ENCODE data around the gene LRBA. TPM values are rescaled to one million over a fixed set of nuclear protein-coding genes. Genes with fewer than 3 reads are reported as not detected.
A peak's percentile ranks its signal among the peaks of the same experiment; 100 is the strongest.

LRBA gene
- total RNA-seq, 1 donor from 2014 or later: 58.0 TPM

DNA sequence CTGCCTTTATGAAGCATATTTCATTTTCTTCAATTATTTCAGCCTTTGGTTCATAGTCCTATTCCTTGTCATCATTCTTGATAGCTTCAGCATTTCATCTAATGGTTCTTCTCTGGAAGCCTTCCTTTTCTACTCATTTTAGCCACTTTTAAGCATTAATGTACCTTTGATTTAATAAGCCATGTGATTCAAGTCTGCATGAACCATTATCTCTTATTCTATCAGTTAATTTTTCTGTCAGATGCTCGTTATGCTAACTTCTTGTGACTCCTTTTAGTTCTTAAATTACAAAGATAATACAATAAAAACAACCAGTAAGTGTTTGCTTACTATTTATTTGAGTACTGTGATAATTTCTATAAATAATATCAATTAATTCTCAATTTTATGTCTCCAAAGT lies 643.2 kb downstream of the LRBA start:
- no peak for DNase-seq (ENCODE audit: low spot score)

GRCh38 chr4:150369434-150370380 lies 645.4 kb downstream of the LRBA start:
- no peak for DNase-seq (ENCODE audit: low spot score)

DNA sequence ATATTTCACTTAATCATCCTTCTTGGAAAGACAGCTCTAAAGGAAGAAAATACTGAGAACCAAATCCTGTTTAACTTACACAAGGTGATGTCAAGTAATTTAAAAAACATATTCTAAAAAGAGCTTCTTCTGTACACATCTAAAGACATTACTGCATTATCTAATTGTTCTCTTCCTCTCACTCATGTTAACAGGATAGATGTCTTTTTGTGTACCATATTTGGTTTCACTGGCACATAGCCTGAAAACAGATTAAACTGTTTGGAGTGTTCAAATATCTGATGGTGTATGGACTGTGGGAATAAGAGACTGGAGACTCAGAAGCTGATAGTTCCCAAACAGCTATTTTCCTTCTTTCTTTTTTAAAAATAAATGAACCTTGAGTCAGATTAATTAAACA lies 646.4 kb downstream of the LRBA start:
- DNase-seq (ENCODE audit: low spot score): peak; percentile 62

DNA sequence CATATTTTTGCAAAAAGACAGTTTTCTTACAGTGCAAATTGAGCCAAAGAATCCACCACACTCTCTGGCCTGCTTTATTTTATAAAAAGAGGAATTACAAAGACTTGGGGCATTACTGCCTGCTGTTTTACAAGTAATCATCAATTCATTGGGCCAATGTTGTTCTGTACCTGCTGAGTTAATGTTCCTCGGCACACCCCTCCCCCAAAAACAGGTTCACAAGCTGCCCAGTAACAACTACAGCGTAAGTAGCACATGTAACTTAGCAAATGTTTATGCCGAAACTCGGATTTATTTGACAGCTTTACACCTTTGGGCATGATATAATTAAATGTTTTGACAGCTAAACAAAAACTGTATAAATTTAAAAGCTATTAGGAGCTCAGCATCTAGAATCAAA lies 647.8 kb downstream of the LRBA start:
- DNase-seq (ENCODE audit: low spot score): no peak

DNA sequence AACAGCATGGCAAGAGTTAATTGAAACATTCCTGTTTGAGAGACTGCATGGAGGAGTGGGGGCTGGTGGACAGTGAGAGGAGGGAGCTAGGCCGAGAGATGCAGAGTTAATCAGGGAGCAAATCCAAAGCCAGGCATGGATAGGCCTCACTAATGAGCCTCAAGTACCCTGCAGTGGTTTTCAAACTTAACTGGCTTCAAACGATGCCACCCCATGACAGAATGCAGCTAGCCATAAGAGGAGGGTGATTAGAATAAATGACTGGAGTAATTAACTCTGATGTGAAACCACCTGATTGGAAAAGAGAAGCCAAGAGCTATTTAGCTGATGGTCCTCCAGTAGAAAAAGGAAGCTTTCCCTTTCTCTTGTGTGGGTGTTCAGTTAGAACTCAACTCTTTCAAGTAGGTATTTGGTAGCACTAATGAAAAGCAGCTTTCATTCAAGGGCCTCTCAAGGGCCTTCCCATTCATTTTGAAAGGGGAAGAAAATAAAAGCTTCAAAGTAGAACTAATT lies 648.5 kb downstream of the LRBA start:
- no peak for DNase-seq (ENCODE audit: low spot score)

DNA sequence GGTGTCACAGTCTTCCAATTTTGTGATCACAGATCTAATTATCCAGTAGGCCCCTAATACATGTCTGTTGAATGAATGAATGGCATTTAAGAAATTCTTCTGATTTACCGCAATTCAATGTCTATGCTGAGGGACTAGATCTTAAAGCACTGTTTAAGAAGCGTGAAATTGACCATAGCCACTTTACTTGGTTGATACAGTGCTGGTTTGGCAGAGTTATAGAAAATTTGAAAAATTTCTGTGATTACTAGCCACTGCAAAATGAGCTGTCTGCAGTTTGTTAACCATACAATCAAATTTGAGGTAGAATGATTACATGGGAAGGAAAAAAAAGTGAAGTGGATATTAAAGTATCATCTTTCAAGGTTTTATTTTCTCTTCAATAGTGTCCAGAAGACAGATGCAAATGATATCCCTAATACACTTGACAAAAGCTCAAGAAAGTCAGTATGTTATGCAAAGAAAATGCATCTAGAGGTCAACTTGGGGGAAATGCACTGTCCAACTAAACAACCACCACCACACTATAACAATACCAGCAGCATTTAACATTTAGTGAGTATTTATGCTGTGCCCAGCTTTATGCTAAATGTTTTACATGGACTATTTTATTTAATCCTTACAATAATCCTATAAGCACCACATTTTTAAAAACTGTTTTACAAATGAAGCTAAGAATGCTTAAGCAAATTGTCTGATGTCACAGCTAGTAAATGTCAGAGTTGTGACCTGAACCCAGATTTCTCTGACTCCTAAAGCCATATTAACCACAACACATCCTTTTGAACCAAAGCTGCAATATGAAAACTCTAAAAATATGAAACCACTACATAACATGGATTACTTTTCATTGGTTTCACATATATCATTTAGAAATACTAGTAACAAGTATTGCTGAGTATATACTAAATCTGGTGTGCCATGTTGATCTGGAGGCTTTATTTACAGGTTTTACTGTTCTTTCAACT lies 651.1 kb downstream of the LRBA start:
- DNase-seq (ENCODE audit: low spot score): no peak

DNA sequence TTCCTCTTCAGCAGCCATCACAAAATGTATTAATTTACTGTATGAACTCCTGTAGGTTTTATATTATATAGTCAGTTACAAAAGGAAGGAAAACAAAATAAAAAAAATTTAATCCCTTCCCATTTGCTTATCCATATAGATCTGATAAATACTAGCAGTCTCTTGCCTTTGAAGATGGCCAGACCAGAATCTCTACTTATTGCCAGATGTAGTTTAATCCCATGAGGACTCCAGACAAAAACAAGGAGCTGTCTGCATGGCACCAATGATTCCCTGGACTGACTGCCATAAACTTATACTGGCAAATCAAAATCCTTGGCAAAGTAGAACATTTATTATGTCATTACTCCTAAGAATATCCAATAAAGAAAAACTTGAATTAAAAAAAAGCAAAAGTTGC lies 656.4 kb downstream of the LRBA start:
- DNase-seq (ENCODE audit: low spot score): peak; percentile 69

DNA sequence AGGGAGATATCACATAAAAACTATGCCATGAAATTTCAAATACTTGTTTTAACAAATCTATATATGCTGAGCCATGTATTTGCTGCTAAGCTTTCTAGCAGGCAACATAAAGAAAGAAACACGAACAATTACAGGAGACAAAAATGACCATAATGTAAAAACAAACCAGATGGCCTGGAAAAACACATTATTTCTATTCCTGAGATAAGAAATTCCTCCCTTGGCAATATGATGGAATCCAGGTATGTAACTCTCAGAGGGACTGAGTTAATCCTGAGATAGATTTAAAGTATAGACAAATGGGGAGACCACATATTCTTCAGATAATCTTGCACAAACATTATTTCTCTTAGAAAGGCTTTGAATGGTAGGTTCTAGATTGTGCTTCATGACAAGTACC lies 657.3 kb downstream of the LRBA start:
- DNase-seq (ENCODE audit: low spot score): peak; percentile 23

GRCh38 chr4:150355858-150356455 lies 659.1 kb downstream of the LRBA start:
- no peak for DNase-seq (ENCODE audit: low spot score)

DNA sequence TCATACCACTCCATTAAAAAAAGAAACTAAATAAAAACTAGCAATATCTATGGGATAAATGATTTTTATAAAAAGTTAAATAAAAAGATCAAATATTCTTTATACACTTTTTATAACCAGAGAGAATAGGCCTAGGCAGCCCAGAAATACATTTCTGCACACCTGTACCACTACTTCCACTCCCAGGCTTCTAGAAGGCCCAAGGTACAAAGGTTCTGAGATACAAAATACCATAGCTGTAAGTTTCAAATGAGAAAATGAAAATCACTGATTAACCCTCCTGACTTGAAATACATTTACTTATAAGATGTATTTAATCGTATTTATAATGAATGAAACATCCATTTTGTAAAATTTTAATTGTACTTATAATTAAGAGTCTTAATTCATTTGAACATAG lies 659.7 kb downstream of the LRBA start:
- no peak for DNase-seq (ENCODE audit: low spot score)

GRCh38 chr4:150354214-150354796 lies 660.8 kb downstream of the LRBA start:
- DNase-seq (ENCODE audit: low spot score): no peak

DNA sequence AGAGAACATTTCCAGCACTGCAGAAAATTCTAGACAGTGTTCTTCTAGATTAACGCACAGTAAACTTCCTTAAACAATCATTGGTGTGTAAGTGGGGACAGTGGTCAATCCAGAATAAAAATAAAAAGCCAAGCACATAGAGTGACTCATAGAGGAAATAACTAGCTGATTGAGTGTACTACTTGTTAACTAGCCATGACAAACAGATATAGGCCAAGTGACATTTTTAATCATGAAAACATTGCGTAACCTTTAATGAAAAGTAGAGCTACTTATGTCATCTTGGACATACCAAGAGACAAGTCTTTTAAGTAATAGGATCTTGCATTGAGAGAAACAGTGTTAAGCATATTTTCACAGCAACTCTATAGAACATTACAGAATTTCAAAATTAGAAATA lies 667.0 kb downstream of the LRBA start:
- no peak for DNase-seq (ENCODE audit: low spot score)

- DNase-seq (ENCODE audit: low spot score): no peak
These were observed 669.8 kb downstream of the LRBA start for GRCh38 chr4:150345207-150345744.

DNA sequence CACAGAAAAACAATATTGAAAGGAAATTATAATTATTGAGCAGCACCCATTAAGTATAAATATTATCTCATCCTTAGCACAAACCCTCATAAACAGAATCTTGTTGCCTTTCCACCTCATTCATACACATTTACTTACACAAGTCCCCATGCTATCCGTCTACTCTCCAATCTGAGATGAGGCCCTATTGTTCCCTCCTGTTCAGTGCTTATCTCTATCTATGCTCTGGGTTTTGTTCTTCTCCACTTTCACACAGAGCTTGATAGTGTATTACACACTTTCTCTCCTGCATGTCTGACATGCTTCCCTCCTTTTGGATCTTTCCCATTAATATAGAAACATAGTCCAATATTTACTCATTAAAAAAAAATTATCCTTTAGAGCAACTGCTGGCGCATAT lies 671.3 kb downstream of the LRBA start:
- DNase-seq (ENCODE audit: low spot score): no peak

- DNase-seq (ENCODE audit: low spot score): no peak
These were observed 672.1 kb downstream of the LRBA start for GRCh38 chr4:150342945-150343344.

DNA sequence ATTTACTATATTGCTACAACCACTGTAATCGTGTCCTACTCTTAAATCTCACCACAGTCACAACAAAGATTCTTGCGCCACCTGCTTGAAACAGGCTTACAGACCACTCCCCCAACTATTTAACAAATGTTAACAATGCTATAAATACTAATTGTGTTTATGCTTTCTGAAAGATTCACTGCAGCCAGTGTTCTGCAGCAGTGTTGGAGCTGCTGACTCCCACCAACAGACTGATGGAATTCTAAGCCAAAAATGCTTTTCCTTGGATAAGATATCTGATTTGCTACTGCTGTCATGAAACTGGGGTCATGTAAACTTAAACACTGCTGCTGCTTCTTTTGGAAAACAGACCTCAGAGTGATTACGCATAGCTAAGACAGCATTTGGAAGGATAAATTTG lies 677.4 kb downstream of the LRBA start:
- peak; percentile 89 for DNase-seq (ENCODE audit: low spot score)

- DNase-seq (ENCODE audit: low spot score): no peak
These were observed 678.2 kb downstream of the LRBA start for GRCh38 chr4:150336676-150337412.

DNA sequence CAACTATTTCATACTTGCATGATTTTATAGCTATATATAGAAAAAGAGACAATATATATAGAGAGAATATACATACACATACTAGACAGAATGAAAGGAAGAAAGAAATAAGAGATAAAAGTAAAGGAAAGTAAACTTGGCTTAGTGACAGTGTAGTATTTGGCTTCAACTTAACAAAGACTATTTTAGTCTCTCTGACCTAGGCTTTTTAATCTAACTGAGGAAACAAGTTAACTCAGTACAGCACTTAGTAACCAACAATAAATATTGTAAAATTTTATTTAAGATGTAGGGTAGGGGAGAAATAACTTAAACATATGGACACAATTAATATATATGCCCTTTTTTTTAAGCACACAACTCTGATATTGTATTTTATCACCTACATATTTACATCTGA lies 682.1 kb downstream of the LRBA start:
- no peak for DNase-seq (ENCODE audit: low spot score)

DNA sequence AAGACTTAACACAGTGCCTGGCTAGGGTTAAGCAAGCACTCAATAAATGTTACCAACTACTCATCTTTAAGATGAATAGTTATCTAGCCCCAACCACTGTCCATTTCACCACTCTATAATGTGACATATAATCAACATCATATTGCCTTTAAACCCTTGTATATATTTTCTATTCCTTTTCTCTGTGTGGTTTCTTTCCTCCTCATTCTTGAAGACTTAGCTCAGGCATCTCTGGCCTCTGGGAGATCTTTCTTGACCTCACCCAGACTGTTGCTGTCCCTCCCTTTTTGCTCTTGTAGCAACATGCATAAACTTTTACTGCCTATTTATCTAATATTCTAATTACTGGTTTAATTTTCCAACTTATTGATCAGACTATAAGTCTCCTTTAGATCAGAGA lies 683.0 kb downstream of the LRBA start:
- DNase-seq (ENCODE audit: low spot score): peak; percentile 27

DNA sequence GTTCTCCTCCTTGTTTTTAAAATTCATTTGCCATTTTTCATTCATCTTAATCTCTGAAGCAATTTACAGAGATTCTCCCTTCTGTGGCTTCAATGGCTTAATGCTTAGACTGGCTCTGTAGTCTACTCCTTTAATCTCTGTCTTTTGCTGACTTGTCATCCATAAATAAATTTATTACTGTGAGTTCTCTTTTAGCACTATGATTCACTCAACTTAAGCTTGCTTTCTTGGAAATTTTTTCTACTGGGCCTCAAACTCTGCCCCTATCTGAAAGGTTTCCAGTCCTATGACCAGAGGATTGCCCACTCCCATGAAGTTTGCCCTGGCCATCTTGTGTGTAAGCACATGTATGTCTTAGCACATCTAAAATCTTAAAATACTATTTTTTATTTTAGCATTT lies 685.7 kb downstream of the LRBA start:
- DNase-seq (ENCODE audit: low spot score): peak; percentile 90
